ENCODE measurements around the gene PCBD2.

- TF ChIP-seq POLR2A (IDR thresholded peaks at IDR 0.05; ENCODE audit: low read length) (no peak), GATA1 (IDR thresholded peaks at IDR 0.05; ENCODE audit: low read depth, low read length) (no peak)
These were observed 106.6 kb downstream of the PCBD2 start for GRCh38 chr5:135011355-135012032.

All from erythroblast (primary cell).